Measurements from ENCODE around the gene SUPT6H.

Gene SUPT6H

GRCh38 chr17:28748852-28749515 lies 87.0 kb downstream of the SUPT6H start:
- no peak for DNase-seq (ENCODE audit: low read depth in 2 of 3, low spot score in 1 of 3)

GRCh38 chr17:28749516-28750177 lies 87.6 kb downstream of the SUPT6H start:
- no peak for DNase-seq (ENCODE audit: low read depth in 2 of 3, low spot score in 1 of 3)

- peak; percentile 82 to 95 (median 89) for DNase-seq (ENCODE audit: low read depth in 2 of 3, low spot score in 1 of 3)
Measured at GRCh38 chr17:28750178-28751047, 88.4 kb downstream of the SUPT6H start.

- DNase-seq (ENCODE audit: low read depth in 2 of 3, low spot score in 1 of 3) = no peak
Measured at GRCh38 chr17:28751600-28752366, 89.8 kb downstream of the SUPT6H start.
